Neural crest cell (in vitro differentiated cells): ENCODE measurements around the gene MAB21L2. TPM values are rescaled to one million over a fixed set of nuclear protein-coding genes. Genes with fewer than 3 reads are reported as not detected.

Source experiments
- DNase-seq: peaks from one replicate; pipeline ENCODE4 v3.0.0; 2021; ENCODE audit warnings: low read depth, mixed read lengths, low spot score
- H3K27ac Mint-ChIP-seq: one replicate; pipeline ENCODE4 v1.8.0; 2021; ENCODE audit warnings: mild to moderate bottlenecking, mixed read lengths; ENCODE audit not compliant: unreplicated experiment
- H3K27me3 Mint-ChIP-seq: 2 replicates; pipeline ENCODE4 v1.8.0; 2021; ENCODE audit warnings: low read depth, mild to moderate bottlenecking, mixed read lengths
- H3K36me3 Mint-ChIP-seq: 2 replicates; pipeline ENCODE4 v1.8.0; 2021; ENCODE audit warnings: low read depth, mild to moderate bottlenecking, mixed read lengths
- H3K4me1 Mint-ChIP-seq: 2 replicates; pipeline ENCODE4 v1.8.0; 2021; ENCODE audit warnings: mixed read lengths
- H3K4me3 Mint-ChIP-seq: one replicate; pipeline ENCODE4 v1.8.0; 2021; ENCODE audit warnings: mild to moderate bottlenecking, mixed read lengths
- H3K9me3 Mint-ChIP-seq: 2 replicates; pipeline ENCODE4 v1.8.0; 2021; ENCODE audit warnings: mixed read lengths
- CTCF ChIP-seq: fragments of 200-600 bp; sonication (generic); conservative IDR thresholded peaks from 2 replicates; pipeline ENCODE4 v1.5.0; 2021; ENCODE audit warnings: antibody characterized with exemption, mild to moderate bottlenecking
- total RNA-seq: library from RNA; stranded (reverse); gene quantifications from 2 replicates; pipeline ENCODE4 v1.2.1, GENCODE V29; 2021

The MAB21L2 gene
- total RNA-seq, 1 donor from 2014 or later: 3.5 TPM

DNA sequence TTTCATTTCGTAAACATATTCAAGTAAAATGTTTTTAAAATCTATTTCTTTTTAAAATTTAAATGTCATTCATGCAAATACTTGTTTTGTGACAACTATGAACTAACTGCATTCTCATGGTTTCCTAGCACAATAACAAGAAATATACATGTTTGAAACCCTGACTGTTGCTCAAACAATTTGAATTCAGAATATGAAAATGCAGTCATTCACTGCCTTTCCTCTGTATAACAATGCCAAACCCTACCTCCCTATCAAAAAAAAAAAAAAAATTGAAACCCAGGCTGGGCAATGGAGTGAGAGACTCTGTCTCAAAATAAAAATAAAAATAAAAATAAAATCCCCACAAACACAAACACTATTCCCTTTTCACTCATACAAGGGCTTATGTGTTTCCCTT is 42.1 kb downstream of the MAB21L2 start:
- H3K27ac Mint-ChIP-seq: no peak overlapping the region
- TF ChIP-seq CTCF: no peak

DNA sequence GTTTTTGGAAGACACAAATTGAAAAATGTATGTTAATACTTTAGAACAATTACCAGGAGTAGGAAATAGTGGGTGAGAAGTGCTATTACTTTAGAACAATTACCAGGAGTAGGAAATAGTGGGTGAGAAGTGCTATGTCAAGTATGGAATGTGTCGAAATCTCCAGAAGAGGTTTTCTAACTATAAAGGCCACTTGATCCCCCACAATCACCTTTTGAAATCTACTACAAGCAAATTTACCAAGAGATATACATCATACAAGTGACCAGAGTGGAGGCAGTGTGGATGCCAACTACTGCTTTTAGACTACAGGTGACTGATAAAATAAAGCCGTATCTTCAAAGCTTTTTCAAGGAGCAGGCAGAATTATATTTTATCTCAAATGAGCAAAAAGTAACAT is 43.1 kb downstream of the MAB21L2 start:
- no peak overlapping the region for H3K27ac Mint-ChIP-seq
- no peaks in the 10 kb centered on the region for H3K4me1 Mint-ChIP-seq
- peaks cover 7% of the 10 kb centered on the region for H3K9me3 Mint-ChIP-seq
- no peak for DNase-seq
- H3K27me3 Mint-ChIP-seq: no peaks in the 10 kb centered on the region
- no peaks in the 10 kb centered on the region for H3K36me3 Mint-ChIP-seq
- no peak overlapping the region for H3K4me3 Mint-ChIP-seq
- TF ChIP-seq CTCF: no peak

More for the DNA sequence above, 42.1 kb downstream of the MAB21L2 start:
- Mint-ChIP-seq H3K4me3 (no peak overlapping the region), H3K9me3 (peaks cover 7% of the 10 kb centered on the region), H3K27me3 (no peaks in the 10 kb centered on the region), H3K4me1 (no peaks in the 10 kb centered on the region), H3K36me3 (no peaks in the 10 kb centered on the region)
- DNase-seq: no peak

DNA sequence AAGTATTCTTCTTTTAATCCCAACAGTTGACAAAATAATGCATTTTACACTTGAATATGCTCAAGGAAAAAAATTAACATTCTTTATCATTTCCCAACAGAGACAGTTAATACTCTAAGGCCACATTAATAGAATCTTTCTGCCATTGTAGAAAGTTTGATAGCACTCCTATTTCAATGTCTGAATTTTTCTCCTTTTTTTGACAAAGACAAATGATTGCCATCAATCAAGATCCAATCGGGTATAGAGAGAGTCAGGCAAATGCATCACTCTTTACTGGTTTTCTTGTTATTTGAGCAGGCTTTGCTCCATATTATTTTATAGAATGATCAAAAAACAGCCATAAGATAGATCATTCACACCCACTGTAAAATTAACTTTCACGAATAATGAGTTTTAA is 46.1 kb downstream of the MAB21L2 start:
- Mint-ChIP-seq H3K4me1 (no peaks in the 10 kb centered on the region), H3K9me3 (peaks cover 5% of the 10 kb centered on the region), H3K4me3 (no peak overlapping the region), H3K27me3 (no peaks in the 10 kb centered on the region), H3K27ac (no peak overlapping the region), H3K36me3 (peaks cover 6% of the 10 kb centered on the region)
- no peak for TF ChIP-seq CTCF
- DNase-seq: no peak

DNA sequence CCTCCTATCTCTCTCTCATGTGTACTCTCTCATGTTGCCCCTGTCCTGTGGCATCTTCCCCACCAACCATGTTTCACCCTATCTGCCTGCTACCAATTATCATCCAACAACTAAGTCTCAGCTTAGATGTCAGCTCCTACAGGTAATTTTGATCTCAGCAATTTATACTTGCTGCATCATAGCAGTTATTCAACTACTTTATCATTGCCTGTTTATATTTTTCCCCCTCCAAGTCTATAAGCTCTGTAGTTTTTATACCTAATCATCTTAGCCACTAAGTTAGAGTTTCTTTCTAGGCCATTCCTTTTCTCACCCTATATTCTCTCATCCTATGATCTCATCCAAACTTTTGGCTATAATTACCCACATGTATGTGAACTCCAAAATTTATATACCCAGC is 50.7 kb downstream of the MAB21L2 start:
- no peaks in the 10 kb centered on the region for H3K27me3 Mint-ChIP-seq
- H3K27ac Mint-ChIP-seq: no peak overlapping the region
- H3K4me1 Mint-ChIP-seq: no peaks in the 10 kb centered on the region
- H3K4me3 Mint-ChIP-seq: no peak overlapping the region
- H3K9me3 Mint-ChIP-seq: peaks cover 9% of the 10 kb centered on the region
- peaks cover 15% of the 10 kb centered on the region for H3K36me3 Mint-ChIP-seq
- no peak for DNase-seq
- TF ChIP-seq CTCF: no peak
